Erythroblast (primary cell): ENCODE measurements around the gene OR4D6.

ENCODE experiments used
- DNase-seq, 2 experiments: peaks; one replicate each; lab custom pipeline; 2025; lab: John Stamatoyannopoulos, UW
- GATA1 ChIP-seq: IDR thresholded peaks from 2 replicates; pipeline ENCODE4 v1.6.1; 2011; ENCODE audit warnings: low read depth, mild to moderate bottlenecking, control low read depth, low read length, moderate library complexity
- POLR2A ChIP-seq: IDR thresholded peaks from 2 replicates; pipeline ENCODE4 v1.6.1; 2011; ENCODE audit warnings: mild to moderate bottlenecking, low read length

OR4D6 gene

DNA sequence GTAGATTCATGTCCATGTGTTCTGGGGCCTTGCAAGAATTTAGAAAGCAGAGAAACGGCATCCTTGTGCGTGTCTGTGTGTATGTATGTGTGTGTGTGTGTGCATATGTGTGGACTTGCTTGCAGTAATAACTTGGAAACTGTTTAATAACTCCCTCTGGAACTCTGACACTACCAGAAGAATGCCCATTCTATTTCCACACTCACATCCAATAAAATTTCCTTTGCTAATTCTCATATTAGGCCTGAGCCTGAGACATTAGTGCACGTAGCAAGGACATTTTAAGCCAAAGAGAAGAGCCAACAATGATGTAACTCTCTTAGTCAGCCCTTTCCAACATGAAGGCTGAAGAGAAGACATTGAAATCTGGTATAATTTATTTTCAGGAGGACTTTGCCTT, 3.2 kb downstream of the OR4D6 start:
- TF ChIP-seq POLR2A (no peak), GATA1 (no peak)

DNA sequence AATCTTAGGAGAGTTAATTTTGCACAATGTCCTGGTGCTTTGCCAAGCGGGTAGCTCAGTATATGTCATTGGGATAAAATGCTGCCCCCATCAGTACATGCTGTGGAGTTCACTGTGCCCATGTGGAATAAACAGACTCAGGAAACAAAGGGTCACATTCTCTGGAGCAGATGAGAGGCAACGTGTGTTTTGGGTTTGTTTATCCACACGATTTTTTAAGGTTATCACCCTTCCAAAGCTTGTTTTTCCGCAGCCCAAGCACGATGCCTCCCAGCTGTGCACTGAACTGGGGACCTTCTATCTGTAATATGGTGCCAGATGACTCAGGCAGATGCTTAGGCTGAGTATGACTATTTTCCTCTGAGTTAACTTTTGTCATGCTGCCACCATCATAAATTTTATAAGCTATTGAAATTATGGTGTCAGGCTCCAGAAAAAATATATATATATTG, 6.5 kb downstream of the OR4D6 start:
- DNase-seq: no peak
- TF ChIP-seq GATA1 (no peak), POLR2A (no peak)

More for the DNA sequence above, 3.2 kb downstream of the OR4D6 start:
- no peak for DNase-seq

GRCh38 chr11:59473015-59473414, 16.3 kb downstream of the OR4D6 start, which contains the start of gene OR4D10:
TSS of gene OR4D10 (plus strand) at chr11:59473315. CDS start at chr11:59477430, 4,115 bp downstream.
- TF ChIP-seq POLR2A (no peak), GATA1 (no peak)
- no peak for DNase-seq

GRCh38 chr11:59475176-59475575, 18.4 kb downstream of the OR4D6 start:
- no peak for DNase-seq
- no peak for TF ChIP-seq POLR2A
- no peak for TF ChIP-seq GATA1

DNA sequence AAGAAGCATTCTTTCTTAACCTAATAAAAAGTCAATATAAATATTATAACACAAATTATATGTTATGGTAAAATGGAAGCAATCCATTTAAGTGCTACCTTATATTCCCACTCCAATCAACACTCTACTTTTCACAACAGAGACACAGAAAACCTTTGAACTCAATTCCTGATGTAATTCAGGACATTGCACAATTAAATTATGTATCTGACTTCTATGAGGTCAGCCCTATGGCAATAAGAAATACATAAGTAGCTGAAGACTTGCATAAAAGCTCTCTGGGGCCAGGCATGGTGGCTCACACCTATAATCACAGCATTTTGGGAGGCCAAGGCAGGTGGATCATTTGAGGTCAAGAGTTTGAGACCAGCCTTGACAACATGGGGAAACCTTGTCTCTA, 23.1 kb downstream of the OR4D6 start:
- no peak for DNase-seq
- TF ChIP-seq POLR2A (no peak), GATA1 (no peak)

GRCh38 chr11:59480359-59480758, 23.6 kb downstream of the OR4D6 start:
- DNase-seq: no peak
- TF ChIP-seq GATA1 (no peak), POLR2A (no peak)

DNA sequence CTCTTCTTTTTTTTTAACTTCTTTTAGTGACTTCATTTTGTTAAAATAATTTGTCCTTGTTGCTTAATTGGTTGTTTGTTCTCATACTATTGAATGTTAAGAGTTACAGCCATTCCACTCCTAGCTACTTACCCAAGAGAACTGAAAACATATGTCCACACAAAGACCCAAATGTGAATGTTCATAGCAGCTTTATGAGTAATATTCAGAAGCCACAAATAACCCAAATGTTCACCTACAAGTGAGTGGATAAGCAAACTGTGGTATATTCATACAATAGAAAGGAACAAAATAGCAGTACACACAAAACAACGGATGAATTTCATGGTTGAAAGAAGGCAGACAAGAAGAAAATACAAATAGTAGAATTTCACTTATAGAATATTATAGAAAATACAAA, 45.2 kb downstream of the OR4D6 start:
- no peak for DNase-seq
- no peak for TF ChIP-seq GATA1
- no peak for TF ChIP-seq POLR2A

GRCh38 chr11:59503276-59503675, 46.5 kb downstream of the OR4D6 start, which contains the start of gene OR4D11:
TSS of gene OR4D11 (plus strand) at chr11:59503576. CDS start at chr11:59503576, 0 bp downstream.
- DNase-seq: no peak

More at GRCh38 chr11:59503276-59503675, 46.5 kb downstream of the OR4D6 start, which contains the start of gene OR4D11:
- no peak for TF ChIP-seq GATA1
- TF ChIP-seq POLR2A: no peak
